Mucosa of descending colon (tissue), 3 donors: Measurements from ENCODE around the gene FAM32A. TPM values are rescaled to one million over a fixed set of nuclear protein-coding genes. Genes with fewer than 3 reads are reported as not detected.

Experiments
- ATAC-seq: fragments of 200-7000 bp; cut with Tn5 transposase; one replicate; pipeline ENCODE4 v1.9.1; 2020; ENCODE audit warnings: mild to moderate bottlenecking, moderate library complexity
- DNase-seq, 3 donors: peaks; one replicate each; pipeline ENCODE4 v3.0.0-alpha.2; 2020
- H3K36me3 ChIP-seq: fragments of 200-600 bp; one replicate; pipeline ENCODE4 v1.8.0; 2021; ENCODE audit warnings: low read depth, mild to moderate bottlenecking
- H3K4me1 ChIP-seq: fragments of 200-600 bp; one replicate; pipeline ENCODE4 v1.8.0; 2021; ENCODE audit warnings: low read depth, mild to moderate bottlenecking
- H3K4me3 ChIP-seq: fragments of 200-600 bp; one replicate; pipeline ENCODE4 v1.8.0; 2021; ENCODE audit warnings: mild to moderate bottlenecking
- H3K9me3 ChIP-seq: fragments of 200-600 bp; one replicate; pipeline ENCODE4 v1.8.0; 2021; ENCODE audit warnings: mild to moderate bottlenecking
- intact Hi-C, 2 donors: fragments of 100-400 bp; cut with DNase I in 1 of 2; cut with micrococcal nuclease in 1 of 2; formaldehyde crosslinking; loops; one replicate each; pipeline versions ENCODE4 v1.11.0 to v1.11.1; 2022; cut with DNase I, micrococcal nuclease
- total RNA-seq, 3 donors: library from RNA; stranded (reverse); fragmentation: NEBNext Ultra II Directional in 2 of 3; extraction: Animal tissue kit (Norgen Biotek cat#: 25700) in 2 of 3; gene quantifications; one replicate each; pipeline versions ENCODE4 v1.2.1 to v1.2.4, GENCODE V29; 2021 to 2023
- TF ChIP-seq, protein P1 (sequence below): fragments of 200-600 bp; IDR thresholded peaks from one replicate; pipeline ENCODE4 v1.8.0; 2022; ENCODE audit warnings: antibody characterized with exemption, mild to moderate bottlenecking
- donor health status: DM: no; HTN: no; CAD: no; lungs with moderate emphysema.
- donor health status: DM: no; HTN: no; CAD: no.
- donor health status: DM: no; HTN: yes; CAD: no.

FAM32A gene
- total RNA-seq, 3 donors from 2014 or later, result 77.1 to 88.3 (median 77.8) TPM

DNA sequence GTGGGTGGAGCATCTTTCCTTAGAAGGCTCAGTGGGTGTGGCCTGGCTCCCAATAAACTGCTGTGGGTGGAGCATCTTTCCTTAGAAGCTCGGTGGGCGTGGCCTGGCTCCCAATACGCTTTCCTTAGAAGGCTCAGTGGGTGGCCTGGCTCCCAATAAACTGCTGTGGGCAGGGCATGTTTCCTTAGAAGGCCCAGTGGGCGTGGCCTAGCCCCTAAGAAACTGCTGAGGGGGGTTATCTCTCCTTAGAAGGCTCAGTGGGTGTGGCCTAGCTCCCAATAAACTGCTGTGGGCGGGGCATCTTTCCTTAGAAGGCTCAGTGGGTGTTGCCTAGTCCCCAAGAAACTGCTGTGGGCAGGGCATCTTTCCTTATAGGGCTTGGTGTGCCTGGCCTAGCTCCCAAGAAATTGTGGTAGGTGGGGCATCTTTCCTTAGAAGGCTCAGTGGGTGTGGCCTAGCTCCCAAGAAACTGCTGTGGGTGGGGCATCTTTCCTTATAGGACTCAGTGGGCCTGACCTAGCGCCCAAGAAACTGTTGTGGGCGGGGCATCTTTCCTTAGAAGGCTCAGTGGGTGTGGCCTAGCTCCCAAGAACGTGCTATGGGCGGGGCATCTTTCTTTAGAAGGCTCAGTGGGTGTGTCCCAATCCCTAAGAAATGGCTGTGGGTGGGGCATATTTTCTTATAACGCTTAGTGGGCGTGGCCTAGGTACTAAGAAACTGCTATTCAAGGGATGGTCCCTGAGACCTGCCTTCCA, 31.5 kb upstream of the FAM32A start:
- DNase-seq, result peak in 1 of 3 donors; percentile 29
- Histone ChIP-seq H3K36me3 (no peaks in the 10 kb centered on the region), H3K4me1 (no peaks in the 10 kb centered on the region), H3K4me3 (no peak overlapping the region), H3K9me3 (no peaks in the 10 kb centered on the region)
- ATAC-seq, result peak; percentile 42
- TF ChIP-seq, protein P1, sequence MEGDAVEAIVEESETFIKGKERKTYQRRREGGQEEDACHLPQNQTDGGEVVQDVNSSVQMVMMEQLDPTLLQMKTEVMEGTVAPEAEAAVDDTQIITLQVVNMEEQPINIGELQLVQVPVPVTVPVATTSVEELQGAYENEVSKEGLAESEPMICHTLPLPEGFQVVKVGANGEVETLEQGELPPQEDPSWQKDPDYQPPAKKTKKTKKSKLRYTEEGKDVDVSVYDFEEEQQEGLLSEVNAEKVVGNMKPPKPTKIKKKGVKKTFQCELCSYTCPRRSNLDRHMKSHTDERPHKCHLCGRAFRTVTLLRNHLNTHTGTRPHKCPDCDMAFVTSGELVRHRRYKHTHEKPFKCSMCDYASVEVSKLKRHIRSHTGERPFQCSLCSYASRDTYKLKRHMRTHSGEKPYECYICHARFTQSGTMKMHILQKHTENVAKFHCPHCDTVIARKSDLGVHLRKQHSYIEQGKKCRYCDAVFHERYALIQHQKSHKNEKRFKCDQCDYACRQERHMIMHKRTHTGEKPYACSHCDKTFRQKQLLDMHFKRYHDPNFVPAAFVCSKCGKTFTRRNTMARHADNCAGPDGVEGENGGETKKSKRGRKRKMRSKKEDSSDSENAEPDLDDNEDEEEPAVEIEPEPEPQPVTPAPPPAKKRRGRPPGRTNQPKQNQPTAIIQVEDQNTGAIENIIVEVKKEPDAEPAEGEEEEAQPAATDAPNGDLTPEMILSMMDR, result no peak
- intact Hi-C loops, result no loop called here

DNA sequence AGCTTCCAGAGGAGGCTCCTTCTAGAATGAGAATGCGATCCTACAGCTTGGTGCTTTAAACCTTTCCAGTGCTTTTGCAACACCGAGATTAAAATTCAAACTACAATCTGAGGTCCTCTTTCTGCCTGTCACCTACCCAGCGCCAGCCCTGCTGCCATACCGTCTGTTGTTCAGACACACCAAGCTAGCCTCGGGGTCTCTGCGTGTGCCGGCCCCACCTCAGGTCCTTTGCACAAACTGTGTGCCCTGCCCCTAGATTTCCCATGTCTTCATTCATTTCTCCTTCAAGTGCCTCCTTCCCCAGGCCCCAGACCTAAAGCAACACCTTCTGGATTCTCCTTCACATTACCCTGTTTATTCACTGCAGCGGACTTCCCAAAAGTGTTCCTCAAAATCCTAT, 30.7 kb upstream of the FAM32A start:
- intact Hi-C loops, result no loop called here
- ATAC-seq (no peak), DNase-seq (no peak)
- Histone ChIP-seq H3K4me1 (no peaks in the 10 kb centered on the region), H3K36me3 (no peaks in the 10 kb centered on the region), H3K9me3 (no peaks in the 10 kb centered on the region), H3K4me3 (no peak overlapping the region)
- TF ChIP-seq, protein P1, result no peak

DNA sequence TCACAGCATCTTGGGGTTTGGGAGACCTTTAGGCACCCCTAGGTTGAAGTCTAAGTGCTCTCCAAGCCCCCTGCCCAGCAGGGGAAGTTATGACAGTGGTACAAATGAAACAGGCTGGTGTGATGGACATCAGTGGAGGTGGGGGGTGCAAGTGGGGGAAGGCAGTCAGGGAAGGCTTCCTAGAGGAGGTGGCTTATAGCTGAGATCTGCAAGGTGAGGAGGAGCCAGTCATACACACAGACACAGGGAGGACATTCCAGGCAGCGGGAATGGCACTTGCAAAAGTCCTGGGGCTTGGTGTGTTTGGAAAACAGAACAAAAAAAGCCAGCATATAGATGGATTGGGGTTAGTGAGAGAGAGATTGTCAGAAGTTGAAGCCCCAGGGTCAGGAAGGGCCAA, 30.1 kb upstream of the FAM32A start:
- Histone ChIP-seq H3K4me3 (no peak overlapping the region), H3K36me3 (no peaks in the 10 kb centered on the region), H3K9me3 (no peaks in the 10 kb centered on the region), H3K4me1 (no peaks in the 10 kb centered on the region)
- TF ChIP-seq, protein P1, result no peak
- DNase-seq (no peak), ATAC-seq (no peak)
- intact Hi-C loops, result no loop called here

DNA sequence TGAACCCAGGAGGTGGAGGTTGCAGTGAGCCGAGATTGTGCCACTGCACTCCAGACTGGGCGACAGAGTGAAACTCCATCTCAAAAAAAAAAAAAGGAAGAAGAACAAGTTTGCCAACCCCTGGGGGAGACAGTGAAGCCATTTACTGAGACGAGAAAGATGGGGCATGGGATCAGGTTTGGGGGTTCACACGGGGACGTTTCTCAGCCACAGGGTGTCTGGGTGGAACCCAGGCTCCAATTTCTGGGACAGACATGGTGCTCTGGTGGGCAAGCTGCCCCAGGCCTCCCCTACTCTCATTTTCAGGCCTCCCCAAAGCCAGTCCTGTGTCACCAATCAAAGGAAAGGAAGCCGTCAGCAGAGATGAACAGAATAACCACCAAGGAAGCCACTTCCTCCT, 28.3 kb upstream of the FAM32A start:
- intact Hi-C loops, result no loop called here
- Histone ChIP-seq H3K4me3 (no peak overlapping the region), H3K36me3 (no peaks in the 10 kb centered on the region), H3K4me1 (no peaks in the 10 kb centered on the region), H3K9me3 (no peaks in the 10 kb centered on the region)
- TF ChIP-seq, protein P1, result no peak
- no peak for DNase-seq
- ATAC-seq, result no peak

DNA sequence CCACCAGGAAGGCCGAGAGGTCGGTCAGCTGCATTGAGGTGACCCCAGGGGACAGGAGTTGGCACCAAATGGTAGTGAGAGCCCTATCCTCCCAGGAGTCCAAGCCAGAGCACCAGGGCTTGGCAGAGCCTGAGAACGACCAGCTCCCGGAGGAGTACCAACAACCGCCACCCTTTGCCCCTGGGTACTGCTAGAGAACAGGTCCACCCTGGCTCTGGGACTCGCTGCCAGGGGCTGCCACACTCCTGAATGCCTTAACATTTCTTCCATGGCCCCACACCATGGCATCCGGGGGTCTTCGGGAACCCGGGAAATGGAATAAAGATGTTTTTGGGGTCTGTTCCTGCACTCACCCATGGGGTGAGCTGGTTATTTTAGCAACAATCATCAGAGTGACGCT, 27.6 kb upstream of the FAM32A start:
- H3K4me3 ChIP-seq, result no peak overlapping the region
- TF ChIP-seq, protein P1, result no peak
- DNase-seq (no peak), ATAC-seq (no peak)
- no peaks in the 10 kb centered on the region for H3K4me1 ChIP-seq
- no peaks in the 10 kb centered on the region for H3K9me3 ChIP-seq
- intact Hi-C loops, result no loop called here
- no peaks in the 10 kb centered on the region for H3K36me3 ChIP-seq

DNA sequence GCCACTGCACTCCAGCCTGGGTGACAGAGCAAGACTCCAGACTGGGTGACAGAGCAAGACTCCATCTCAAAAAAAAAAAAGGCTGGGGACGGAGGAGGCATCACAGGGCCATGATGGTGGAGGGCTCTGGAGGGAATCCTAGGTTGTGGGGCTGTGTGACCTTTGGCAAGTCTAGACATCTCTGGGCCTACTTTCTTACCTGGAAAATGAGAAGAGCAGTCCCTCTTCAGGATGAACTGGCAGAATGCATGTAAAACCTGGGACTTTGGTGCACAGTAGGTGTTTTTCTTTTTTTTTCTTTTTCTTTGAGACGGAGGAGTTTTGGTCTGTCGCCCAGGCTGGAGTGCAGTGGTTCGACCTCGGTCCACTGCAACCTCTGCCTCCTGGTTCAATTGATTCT, 25.6 kb upstream of the FAM32A start:
- DNase-seq, result no peak
- TF ChIP-seq, protein P1, result no peak
- Histone ChIP-seq H3K4me1 (peaks cover 2% of the 10 kb centered on the region), H3K9me3 (no peaks in the 10 kb centered on the region), H3K36me3 (no peaks in the 10 kb centered on the region), H3K4me3 (no peak overlapping the region)
- ATAC-seq, result no peak
- intact Hi-C loops, result no loop called here
